ENCODE data around the gene ELOA.

Gene ELOA

GRCh38 chr1:23803674-23804073 is 60.4 kb downstream of the ELOA start:
- no peak for DNase-seq

- no peak for DNase-seq
These were observed 61.0 kb downstream of the ELOA start for GRCh38 chr1:23804183-23804835.

DNA sequence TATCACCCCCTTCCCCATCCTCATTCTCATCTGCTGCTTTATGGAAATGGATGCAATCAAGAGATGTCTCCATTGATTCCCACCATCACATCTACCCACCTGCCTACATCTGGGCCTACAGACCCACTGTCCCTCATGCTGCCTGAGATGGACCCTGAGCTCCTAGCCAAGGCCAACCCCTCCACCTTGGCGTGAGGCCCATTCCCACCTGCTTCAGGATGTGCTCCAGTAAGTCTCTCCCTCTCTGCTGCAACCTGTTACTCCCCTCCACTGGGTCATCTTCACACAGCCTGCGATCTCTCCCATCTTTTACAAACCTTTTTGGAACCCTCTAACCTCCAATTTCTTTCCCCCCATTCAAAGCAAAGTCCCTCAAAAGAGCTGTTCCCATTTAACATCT is 61.8 kb downstream of the ELOA start:
- DNase-seq, result no peak

DNA sequence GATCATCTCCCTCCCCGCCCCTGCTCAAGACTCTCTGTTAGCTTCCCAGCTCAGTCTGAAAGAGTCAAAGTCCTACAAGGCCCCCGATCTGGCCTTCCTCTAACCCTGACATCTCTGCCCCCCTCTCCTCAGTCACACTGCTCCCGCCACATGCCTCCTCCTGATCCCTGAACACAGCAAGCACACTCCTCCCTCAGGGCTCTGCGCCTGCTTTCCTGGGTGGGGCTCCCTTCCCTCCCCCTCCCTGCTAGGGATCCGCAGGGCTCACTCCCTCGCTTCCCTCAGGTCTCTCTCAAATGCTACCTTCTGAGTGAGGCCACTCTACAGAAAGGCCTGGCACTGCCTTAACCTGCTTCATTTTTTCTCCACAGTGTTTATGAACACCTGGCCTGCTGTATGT is 63.0 kb downstream of the ELOA start:
- no peak for DNase-seq

GRCh38 chr1:23807453-23807852 is 64.2 kb downstream of the ELOA start:
- DNase-seq, result no peak

DNA sequence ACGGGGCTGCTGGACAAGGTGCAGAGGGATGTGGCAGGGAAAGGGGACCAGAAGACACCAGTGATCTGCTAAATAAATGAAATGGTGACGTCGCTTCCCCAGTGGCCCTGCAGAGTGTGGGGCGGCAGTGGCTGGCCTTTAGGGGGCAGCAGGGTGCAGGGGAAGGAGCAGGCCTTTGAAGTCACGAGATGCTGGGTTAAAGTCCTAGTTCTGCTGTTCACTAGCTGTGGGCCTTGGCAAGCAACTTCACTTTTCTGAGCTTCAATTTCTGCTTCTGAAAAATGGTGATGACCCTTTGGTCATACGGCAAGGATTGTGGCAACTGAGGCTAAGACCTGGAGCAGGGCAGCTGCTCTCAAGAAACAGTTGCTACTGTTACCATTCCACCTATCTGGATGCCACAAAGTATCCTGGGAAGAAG is 66.5 kb downstream of the ELOA start:
- peak; percentile 20 for DNase-seq

- no peak for DNase-seq
These were observed 67.7 kb downstream of the ELOA start for GRCh38 chr1:23810818-23811540.

Measured in NCI-H526 treated with DMSO at 0.1 percent for 48 hours (cell line).